ENCODE results near the gene CFAP161.

CFAP161 gene

GRCh38 chr15:81185631-81186295 is 51.7 kb downstream of the CFAP161 start:
- DNase-seq: no peak

DNA sequence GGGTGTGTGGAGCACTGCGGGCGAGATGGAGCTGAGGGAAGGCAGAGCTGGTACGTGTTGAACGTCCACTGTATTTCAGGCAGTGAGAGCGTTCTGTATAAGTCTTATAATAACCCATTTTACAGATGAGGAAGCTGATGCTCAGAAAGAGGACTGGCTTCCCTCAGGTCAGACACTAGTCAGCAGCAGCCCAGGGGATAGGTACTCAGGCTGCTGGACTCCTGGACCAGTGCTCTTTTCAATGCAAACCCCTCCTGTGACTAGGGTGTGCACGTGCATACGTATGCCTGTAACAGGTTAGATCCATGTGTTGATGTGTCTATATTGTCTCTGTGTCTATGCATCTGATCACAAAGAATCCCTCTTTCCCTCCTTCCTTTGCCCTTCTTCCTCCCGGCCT is 54.3 kb downstream of the CFAP161 start:
- no peak for DNase-seq

DNA sequence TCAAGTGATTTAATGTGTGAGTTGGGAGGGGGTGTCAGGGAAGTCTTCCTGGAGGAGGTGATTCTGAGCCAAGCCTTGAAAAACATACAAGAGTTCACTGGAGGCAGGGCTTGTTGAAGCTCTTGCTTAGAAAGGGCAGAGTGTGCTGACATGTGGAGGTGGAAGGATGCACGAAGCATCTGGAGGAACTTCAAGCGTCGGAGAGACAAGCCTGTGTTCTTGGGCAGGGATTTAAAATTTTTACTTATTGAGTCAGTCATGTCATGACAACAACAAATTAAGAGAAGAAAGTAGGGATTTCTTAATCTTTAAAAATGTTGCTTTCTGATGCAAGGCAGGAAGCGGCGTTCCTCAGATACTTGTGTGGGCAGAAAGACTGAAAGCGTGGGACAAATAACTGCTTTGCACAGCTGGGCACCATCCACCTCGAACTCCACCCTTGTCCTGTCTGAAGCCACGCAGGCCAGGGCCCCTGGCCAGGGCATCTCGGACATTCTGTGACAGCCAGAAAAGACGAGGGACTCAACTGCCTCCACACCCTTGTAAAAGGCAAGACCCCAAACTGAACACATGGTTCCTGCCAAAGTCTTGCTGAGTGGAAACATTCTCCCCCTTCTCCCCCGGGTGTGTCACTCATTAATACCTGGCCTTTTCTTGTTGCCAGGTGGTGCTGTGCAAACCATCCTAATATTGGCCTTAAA is 55.7 kb downstream of the CFAP161 start:
- no peak for DNase-seq

- DNase-seq: no peak
These were observed 56.9 kb downstream of the CFAP161 start for GRCh38 chr15:81190922-81191507.

DNA sequence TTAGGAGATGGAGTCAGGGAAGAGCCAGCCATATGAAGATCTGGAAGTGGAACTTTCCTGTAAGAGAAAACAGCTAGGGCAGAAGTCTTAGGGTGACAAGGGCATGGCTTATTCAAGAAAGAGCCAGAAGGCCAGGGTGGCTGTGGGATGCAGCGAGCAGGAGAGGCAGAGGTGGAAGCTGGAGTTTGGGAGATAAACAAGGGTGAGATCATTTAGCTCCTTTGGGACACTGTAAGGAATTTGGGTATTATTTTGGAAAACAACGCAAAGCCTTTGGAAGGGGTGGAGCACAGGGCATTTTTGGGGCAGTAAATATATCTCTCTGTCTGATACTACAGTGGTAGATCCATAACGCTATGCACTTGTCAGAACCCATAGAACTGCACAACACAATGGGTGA is 57.6 kb downstream of the CFAP161 start:
- DNase-seq: no peak

- no peak for DNase-seq
These were observed 60.7 kb downstream of the CFAP161 start for GRCh38 chr15:81194723-81195122.

GRCh38 chr15:81195339-81195864 is 61.3 kb downstream of the CFAP161 start:
- no peak for DNase-seq

DNA sequence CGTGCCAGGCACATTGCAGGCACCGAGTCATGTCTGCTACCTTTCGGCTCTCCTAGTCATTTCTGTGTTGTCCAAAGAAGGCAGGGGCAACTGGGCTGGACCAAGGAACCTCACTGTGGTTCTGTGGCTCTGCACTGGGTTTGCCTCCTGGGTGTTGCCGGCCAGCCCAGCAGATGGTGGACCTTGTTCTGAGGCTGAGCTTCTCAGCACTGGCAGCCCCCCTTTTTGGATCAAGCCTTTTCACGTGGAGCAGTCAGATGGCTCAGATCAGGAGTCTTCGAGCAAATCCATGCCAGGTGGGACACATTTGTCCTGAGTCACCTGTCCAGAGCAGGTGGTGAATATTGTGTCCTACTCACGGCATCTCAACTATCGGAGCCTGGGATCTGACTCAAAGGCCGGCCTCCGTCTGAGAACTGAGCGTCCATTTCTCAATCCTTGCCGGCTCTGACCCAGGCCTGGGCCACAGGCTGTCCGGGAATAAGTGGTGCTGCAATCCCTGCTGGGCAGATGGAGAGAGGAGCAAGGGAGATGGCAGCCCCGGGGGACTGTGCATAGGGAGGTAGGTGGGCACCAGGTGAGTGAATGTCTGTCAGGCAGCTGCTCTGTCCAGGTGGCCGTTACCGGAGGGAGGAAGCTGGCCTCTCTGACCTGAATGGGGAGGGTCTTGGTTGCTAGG is 62.6 kb downstream of the CFAP161 start, which contains the start of gene IL16:
Gene IL16, plus strand, starts transcription at position 304 of the 679 bp plus-strand sequence. CDS start 28,521 bp downstream, outside the sequence.
- no peak for DNase-seq

DNA sequence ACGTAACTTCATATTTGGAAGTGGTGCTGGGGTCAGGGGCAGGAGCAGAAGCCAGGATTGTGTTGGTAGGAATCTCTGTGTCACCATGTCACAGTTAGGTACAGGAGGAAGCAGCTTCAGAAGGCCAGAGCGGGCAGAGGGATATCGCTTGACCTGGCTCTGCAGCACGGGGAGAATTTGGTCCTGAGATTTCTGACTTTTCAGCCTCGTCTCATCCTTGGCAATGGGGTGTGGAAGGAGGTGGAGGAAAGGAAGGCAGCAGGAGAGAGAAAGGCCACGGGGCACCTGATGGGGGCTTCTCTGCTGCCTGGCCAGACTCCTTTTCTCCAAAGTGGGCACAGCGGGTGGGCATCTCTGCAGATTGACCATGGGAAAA is 63.2 kb downstream of the CFAP161 start:
- no peak for DNase-seq

GRCh38 chr15:81197688-81198281 is 63.7 kb downstream of the CFAP161 start:
- DNase-seq: no peak

All from hippocampal formation (tissue), 2 donors.